NCI-H748 treated with DMSO at 0.1 percent for 48 hours (cell line): ENCODE measurements around the gene ATXN1L.
A peak's percentile ranks its signal among the peaks of the same experiment; 100 is the strongest.
"Not testable (repeated sequence)": the region's sequence is repeated elsewhere in the genome, so short reads cannot be mapped to it uniquely, and the experiment has no call there.

Source experiments
- DNase-seq: peaks from one replicate; lab custom pipeline; 2025; lab: John Stamatoyannopoulos, UW

The ATXN1L gene

GRCh38 chr16:71894921-71895678 lies 49.3 kb downstream of the ATXN1L start, which contains the start of gene IST1:
Gene IST1 (plus strand): TSS chr16:71895531. CDS start chr16:71915641, 20,110 bp downstream.
- peak; percentile 84 for DNase-seq

DNA sequence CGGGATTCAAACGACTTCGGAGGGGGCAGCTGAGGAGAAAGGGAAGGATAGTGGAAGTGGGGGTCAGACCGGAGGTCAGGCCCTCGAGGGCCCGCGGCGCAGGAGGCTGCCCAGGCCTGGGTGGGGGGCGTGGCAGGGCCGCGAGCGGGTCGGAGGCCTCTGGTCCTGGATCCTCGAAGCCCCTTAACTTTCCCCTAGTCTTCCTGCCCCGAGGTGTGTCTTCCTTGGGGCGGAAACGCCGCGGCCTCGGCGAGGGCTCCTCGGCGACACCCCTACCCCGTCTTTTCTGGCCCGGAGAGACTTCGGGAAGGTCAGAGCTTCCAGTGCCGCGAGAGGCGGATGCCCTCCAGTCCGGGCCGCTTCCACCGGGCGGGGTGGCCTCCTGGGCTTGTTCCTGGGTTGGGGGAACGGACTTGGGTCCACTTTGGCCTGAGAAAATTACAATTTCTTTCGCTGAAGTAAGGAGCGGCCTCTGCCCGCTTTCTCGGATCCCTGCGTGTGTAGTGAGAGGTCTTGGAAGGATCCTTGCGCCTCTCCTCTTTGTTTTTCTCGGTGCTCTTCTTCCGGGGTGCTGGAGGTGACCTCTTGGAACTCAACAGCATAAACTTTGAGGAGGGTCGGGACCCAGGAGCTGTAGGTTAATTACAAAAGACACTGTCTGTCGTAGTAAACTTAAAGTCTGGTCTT lies 50.0 kb downstream of the ATXN1L start:
- DNase-seq: no peak

DNA sequence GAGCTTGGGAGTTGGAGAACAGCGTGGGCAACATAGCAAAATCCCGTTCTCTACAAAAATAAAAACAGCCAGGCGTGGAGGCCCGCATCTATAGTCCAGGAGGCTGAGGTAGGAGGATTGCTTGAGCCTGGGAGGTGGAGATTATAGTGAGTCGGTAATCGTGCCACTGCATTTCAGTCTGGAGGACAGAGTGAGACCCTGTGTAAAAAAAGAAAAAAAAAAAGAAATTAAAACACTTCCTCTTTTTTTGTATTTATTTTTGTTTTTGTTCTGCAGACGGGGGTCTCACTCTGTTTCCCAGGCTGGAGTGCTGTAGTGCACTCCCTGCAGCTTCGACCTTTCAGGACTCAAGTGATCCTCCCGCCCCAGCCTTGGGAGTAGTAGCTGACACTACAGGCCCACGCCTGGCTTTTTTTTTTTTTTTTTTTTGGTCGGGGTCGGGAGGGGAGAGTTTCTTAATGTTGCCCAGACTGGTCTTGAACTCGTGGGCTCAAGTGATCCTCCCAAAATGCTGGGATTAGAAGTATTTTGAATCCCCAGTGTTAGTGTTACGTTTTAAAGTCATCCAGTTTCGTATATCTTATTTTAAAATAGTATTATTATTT lies 51.1 kb downstream of the ATXN1L start:
- no peak for DNase-seq

DNA sequence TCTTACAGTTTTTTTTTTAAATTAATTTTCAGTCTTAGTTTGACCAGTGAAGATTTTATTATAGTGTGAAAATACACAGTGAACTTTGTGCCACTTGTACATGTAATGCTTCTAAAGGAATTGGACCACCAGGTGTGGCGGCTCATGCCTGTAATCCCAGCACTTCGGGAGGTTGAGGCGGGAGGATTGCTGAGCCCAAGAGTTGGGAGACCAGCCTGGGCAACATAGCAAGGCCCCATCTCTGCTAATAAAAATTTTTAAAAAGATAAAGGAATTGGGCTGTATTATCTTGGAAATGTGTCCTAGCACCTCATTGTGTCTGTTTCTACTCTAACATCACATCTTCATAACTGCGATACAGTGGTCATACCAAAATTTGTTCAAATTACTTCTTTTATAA lies 53.4 kb downstream of the ATXN1L start:
- no peak for DNase-seq

GRCh38 chr16:71902656-71903365 lies 57.0 kb downstream of the ATXN1L start:
- no peak for DNase-seq

GRCh38 chr16:71903608-71904007 lies 57.8 kb downstream of the ATXN1L start:
- no peak for DNase-seq

DNA sequence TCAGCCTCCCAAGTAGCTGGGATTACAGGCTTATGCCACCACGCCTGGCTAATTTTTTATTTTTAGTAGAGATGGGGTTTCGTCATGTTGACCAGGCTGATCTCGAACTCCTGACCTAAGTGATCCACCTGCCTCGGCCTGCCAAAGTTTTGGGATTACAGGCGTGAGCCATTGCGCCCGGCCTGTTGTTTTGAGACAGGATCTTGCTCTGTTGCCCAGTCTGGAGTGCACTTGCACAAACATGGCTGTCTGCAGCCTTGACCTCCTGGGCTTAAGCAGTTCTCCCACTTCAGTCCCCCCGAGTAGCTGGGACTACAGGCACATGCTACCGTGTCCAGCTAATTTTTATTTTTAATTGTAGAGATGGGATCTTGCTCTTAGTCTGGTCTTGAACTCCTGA lies 58.5 kb downstream of the ATXN1L start:
- DNase-seq: no peak

- DNase-seq: not testable (repeated sequence)
Measured at GRCh38 chr16:71905765-71906164, 60.0 kb downstream of the ATXN1L start.
